Fibroblast of pulmonary artery (primary cell): ENCODE results near the gene PLXNC1.

Experiments
- DNase-seq: peaks from one replicate; pipeline ENCODE4 v3.0.0-alpha.2; 2010; ENCODE audit warnings: low read depth
- H3K4me3 ChIP-seq: replicated peaks from 2 replicates; pipeline ENCODE4 v1.5.1; 2011; ENCODE audit warnings: low read depth, mild to moderate bottlenecking, control low read depth, low read length, moderate library complexity
- TF ChIP-seq, protein P1 (sequence below): IDR thresholded peaks from 2 replicates; pipeline ENCODE4 v1.5.1; 2011; ENCODE audit warnings: mild to moderate bottlenecking, control low read depth, low read length, inconsistent platforms; ENCODE audit errors: missing control alignments

PLXNC1 gene

GRCh38 chr12:94353130-94353529 is 204.8 kb downstream of the PLXNC1 start:
- H3K4me3 ChIP-seq = no peak overlapping the region
- TF ChIP-seq, protein P1, sequence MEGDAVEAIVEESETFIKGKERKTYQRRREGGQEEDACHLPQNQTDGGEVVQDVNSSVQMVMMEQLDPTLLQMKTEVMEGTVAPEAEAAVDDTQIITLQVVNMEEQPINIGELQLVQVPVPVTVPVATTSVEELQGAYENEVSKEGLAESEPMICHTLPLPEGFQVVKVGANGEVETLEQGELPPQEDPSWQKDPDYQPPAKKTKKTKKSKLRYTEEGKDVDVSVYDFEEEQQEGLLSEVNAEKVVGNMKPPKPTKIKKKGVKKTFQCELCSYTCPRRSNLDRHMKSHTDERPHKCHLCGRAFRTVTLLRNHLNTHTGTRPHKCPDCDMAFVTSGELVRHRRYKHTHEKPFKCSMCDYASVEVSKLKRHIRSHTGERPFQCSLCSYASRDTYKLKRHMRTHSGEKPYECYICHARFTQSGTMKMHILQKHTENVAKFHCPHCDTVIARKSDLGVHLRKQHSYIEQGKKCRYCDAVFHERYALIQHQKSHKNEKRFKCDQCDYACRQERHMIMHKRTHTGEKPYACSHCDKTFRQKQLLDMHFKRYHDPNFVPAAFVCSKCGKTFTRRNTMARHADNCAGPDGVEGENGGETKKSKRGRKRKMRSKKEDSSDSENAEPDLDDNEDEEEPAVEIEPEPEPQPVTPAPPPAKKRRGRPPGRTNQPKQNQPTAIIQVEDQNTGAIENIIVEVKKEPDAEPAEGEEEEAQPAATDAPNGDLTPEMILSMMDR = no peak
- no peak for DNase-seq
